Muscle of leg (tissue), 11 donors: ENCODE results near the gene TERT. TPM values are rescaled to one million over a fixed set of nuclear protein-coding genes. Genes with fewer than 3 reads are reported as not detected.
"Not testable (repeated sequence)": the region's sequence is repeated elsewhere in the genome, so short reads cannot be mapped to it uniquely, and the experiment has no call there.

ENCODE experiments used
- DNase-seq: peaks from one replicate; pipeline ENCODE4 v3.0.0; 2013
- H3K27ac ChIP-seq: one replicate; pipeline ENCODE4 v1.5.1; 2013; ENCODE audit warnings: mild to moderate bottlenecking, low read length, control low read depth
- H3K27me3 ChIP-seq: one replicate; pipeline ENCODE4 v1.6.1; 2013; ENCODE audit warnings: low read length; ENCODE audit not compliant: control insufficient read depth, insufficient read depth
- H3K36me3 ChIP-seq: one replicate; pipeline ENCODE4 v1.6.1; 2013; ENCODE audit warnings: low read length; ENCODE audit not compliant: control insufficient read depth, insufficient read depth
- H3K4me1 ChIP-seq: one replicate; pipeline ENCODE4 v1.6.1; 2013; ENCODE audit warnings: low read length; ENCODE audit not compliant: control insufficient read depth, insufficient read depth
- H3K4me3 ChIP-seq: one replicate; pipeline ENCODE4 v1.5.1; 2013; ENCODE audit warnings: low read length, control low read depth
- H3K9me3 ChIP-seq: replicated peaks from 2 replicates; pipeline ENCODE4 v1.6.1; 2013; ENCODE audit warnings: low read depth, low read length; ENCODE audit not compliant: control insufficient read depth
- WGBS: methylation state at CpG from one replicate; pipeline ENCODE4 v1.1.5; 2013; ENCODE audit warnings: missing lambda C conversion rate; ENCODE audit not compliant: insufficient coverage; 5-methylcytosine and 5-hydroxymethylcytosine counted together
- polyA plus RNA-seq, 8 donors: library from polyadenylated mRNA; unstranded; fragments of 120-200 nt; gene quantifications; one replicate each; pipeline versions ENCODE4 v1.2.1 to v1.2.3, GENCODE V29; 2013; ENCODE audit warnings: inconsistent platforms in 1 of 8, low replicate concordance in 1 of 8; ENCODE audit not compliant: insufficient read length in 8 of 8, insufficient read depth in 1 of 8
- total RNA-seq: library from RNA; stranded (reverse); fragments of 120-200 nt; gene quantifications from one replicate; pipeline ENCODE4 v1.2.4, GENCODE V29; 2013

TERT gene
- total and polyA plus RNA-seq, 9 donors = 0.05 to 0.23 (median 0.15) TPM; not detected in 5

DNA sequence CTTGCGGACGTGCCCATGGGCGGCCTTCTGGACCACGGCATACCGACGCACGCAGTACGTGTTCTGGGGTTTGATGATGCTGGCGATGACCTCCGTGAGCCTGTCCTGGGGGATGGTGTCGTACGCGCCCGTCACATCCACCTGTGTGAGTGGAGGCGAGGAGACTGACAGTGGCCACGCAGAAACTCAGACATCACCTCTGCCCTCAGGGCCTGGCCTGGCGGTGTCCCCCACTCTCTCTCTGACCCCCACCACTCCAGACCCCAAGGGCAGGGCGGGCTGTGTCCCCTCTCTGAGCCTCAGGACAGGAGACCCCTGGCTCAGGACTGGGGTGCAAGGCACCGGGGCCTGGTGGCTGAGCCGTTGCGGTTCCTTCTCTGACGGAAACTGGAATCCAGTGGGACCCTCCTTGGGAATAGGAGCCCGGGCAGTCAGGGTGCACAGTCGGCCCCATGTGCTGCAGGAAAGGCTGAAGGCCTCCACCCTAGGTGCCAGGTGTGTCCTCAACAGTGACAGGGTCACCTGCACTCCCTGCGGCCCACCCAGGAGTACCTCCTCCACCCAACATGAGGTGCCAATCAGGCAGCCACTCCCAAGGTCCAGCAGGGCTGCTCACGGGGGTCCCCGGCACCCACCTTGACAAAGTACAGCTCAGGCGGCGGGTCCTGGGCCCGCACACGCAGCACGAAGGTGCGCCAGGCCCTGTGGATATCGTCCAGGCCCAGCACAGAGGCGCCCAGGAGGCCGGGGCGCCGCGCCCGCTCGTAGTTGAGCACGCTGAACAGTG lies 16.0 kb downstream of the TERT start:
- Histone ChIP-seq H3K9me3 (no peaks in the 10 kb centered on the region), H3K27me3 (no peaks in the 10 kb centered on the region), H3K4me3 (no peak overlapping the region), H3K36me3 (no peaks in the 10 kb centered on the region), H3K4me1 (no peaks in the 10 kb centered on the region), H3K27ac (no peak overlapping the region)
- WGBS = 92% methylated on average over 42 of the region's 42 CpGs
- no peak for DNase-seq

DNA sequence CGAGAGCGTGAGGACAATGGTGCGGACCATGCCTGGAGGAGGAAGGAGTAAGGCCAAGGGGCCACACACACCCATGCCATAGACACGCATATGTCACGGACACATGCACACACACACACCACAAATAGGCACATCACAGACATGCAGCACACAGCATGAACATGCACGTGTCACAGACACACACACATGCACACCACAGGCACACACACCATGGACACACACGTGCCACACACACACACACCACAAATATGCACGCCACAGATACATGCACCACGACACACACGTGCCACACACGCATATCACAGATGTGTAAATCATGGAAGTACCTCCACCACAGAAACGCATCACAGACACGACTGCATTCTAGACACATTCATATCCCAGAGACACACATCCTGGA lies 16.7 kb downstream of the TERT start:
- Histone ChIP-seq H3K4me3 (no peak overlapping the region), H3K36me3 (no peaks in the 10 kb centered on the region), H3K27ac (no peak overlapping the region), H3K4me1 (no peaks in the 10 kb centered on the region), H3K9me3 (no peaks in the 10 kb centered on the region), H3K27me3 (no peaks in the 10 kb centered on the region)
- WGBS = 96% methylated on average over 9 of the region's 13 CpGs
- no peak for DNase-seq

DNA sequence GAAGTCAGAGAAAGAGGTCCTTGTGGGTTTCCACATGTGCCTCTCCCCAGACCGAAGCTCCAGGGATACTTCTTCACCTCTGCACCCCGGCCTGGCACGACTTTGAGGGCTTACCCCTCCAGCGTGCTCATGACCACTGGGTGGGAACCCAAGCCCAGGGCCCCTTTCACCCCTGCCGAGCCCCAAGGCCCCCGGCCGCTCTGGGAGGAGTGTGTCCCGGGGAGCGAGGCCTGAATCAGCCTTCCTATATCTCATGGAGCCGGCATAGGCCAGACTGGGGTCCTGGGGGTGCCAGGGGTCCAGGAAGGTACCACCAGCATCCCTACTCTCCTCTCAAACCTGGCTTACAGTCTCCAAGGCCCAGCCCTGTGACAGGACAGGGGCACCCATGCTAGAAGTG lies 17.1 kb downstream of the TERT start:
- Histone ChIP-seq H3K4me1 (no peaks in the 10 kb centered on the region), H3K4me3 (no peak overlapping the region), H3K9me3 (no peaks in the 10 kb centered on the region), H3K36me3 (no peaks in the 10 kb centered on the region), H3K27me3 (no peaks in the 10 kb centered on the region), H3K27ac (no peak overlapping the region)
- 80% methylated on average over 6 of the region's 10 CpGs for WGBS
- no peak for DNase-seq

DNA sequence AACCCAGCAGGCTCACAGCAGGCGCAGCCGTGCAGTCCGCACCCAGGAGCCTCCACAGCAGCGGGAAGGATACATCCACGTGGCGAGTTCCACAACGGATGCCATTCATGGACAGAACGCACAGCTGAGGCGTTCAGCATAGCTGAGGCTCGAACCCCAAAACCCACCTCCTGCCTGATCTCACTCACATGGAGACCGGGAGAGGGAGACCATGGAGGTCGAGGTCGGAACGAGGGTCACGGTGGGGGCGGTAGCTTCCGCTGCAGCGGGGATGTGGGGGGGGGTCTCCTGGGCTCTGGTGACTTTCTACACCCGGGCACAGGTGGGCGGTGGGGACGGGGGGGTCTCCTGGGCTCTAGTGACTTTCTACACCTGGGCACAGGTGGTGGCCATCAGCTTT lies 17.5 kb downstream of the TERT start:
- DNase-seq = no peak
- Histone ChIP-seq H3K27me3 (no peaks in the 10 kb centered on the region), H3K36me3 (no peaks in the 10 kb centered on the region), H3K27ac (no peak overlapping the region), H3K9me3 (no peaks in the 10 kb centered on the region), H3K4me1 (no peaks in the 10 kb centered on the region), H3K4me3 (no peak overlapping the region)
- WGBS = 93% methylated on average over 13 of the region's 21 CpGs

DNA sequence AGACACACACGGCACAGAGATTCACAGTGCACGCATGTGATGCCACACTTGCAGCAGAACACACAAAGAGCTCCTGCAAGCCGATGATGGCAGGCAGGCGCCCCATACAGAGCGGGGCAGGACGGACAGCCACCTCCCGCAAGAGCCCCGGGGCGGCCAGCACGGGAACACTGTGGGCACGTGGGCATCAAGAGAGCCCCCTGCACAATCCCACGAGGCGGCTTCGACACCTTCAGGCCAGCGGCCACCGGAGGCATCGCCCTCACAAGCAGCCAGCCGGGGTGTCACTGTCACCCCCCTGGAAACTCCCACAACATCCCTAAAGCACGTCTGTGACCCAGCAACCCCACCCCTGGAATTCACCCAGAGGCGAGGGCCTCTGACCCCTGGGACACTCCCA lies 17.9 kb downstream of the TERT start:
- Histone ChIP-seq H3K27ac (no peak overlapping the region), H3K4me1 (no peaks in the 10 kb centered on the region), H3K4me3 (no peak overlapping the region), H3K9me3 (no peaks in the 10 kb centered on the region), H3K36me3 (no peaks in the 10 kb centered on the region), H3K27me3 (no peaks in the 10 kb centered on the region)
- no peak for DNase-seq
- 84% methylated on average over 20 of the region's 20 CpGs for WGBS

DNA sequence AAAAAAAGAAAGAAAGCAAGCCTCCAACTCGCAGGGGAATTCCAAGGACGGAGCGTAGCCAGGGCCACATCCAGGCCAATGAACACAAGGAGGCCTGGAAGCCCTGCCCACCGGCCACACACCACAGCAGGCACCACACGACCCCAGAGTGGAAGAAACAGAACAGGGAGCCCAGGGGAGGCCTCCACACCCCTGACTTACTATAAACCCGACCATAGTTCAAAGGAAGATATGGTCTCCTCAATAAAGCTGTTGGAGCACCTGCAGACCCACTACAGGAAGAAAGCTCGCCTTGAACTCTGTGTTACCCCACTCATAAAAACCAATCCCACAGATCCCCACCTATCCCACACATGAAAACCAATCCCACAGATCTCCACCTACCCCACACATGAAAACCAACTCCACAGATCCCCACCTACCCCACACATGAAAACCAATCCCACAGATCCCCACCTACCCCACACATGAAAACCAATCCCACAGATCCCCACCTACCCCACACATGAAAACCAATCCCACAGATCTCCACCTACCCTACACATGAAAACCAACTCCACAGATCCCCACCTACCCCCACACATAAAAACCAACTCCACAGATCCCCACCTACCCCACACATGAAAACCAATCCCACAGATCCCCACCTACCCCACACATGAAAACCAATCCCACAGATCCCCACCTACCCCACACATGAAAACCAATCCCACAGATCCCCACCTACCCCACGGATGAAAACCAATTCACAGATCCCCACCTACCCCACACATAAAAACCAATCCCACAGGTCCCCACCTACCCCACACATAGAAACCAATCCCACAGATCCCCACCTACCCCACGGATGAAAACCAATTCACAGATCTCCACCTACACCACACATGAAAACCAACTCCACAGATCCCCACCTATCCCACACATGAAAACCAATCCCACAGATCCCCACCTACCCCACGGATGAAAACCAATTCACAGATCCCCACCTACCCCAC lies 19.2 kb downstream of the TERT start:
- WGBS = 73% methylated on average over 6 of the region's 10 CpGs
- not testable (repeated sequence) for H3K4me1 ChIP-seq

DNA sequence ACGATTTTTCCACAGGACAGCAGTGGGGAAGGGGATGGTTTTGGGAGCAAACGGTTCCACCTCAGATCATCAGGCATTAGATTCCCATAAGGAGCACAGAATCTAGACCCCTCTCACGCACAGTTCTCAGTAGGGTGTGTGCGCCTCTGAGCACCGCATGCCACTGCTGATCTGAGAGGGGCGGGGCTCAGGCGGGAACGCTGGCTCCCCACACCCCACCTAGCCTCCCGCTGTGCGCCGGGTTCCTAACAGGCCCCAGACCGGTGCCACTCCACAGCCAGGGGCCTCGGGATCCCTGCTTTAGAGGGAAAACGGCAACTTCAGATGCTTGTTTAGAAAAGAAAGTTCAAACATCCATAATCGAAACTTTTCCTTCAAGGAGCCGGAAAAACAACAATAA lies 20.4 kb downstream of the TERT start:
- H3K4me1 ChIP-seq = no peaks in the 10 kb centered on the region
- H3K9me3 ChIP-seq = no peaks in the 10 kb centered on the region
- no peak overlapping the region for H3K27ac ChIP-seq
- no peak for DNase-seq
- no peaks in the 10 kb centered on the region for H3K27me3 ChIP-seq
- 88% methylated on average over 7 of the region's 16 CpGs for WGBS
- H3K36me3 ChIP-seq = no peaks in the 10 kb centered on the region
- H3K4me3 ChIP-seq = no peak overlapping the region

More for the DNA sequence above, 19.2 kb downstream of the TERT start:
- not testable (repeated sequence) for H3K9me3 ChIP-seq, H3K27me3 ChIP-seq, H3K4me3 ChIP-seq, H3K27ac ChIP-seq, DNase-seq, H3K36me3 ChIP-seq

DNA sequence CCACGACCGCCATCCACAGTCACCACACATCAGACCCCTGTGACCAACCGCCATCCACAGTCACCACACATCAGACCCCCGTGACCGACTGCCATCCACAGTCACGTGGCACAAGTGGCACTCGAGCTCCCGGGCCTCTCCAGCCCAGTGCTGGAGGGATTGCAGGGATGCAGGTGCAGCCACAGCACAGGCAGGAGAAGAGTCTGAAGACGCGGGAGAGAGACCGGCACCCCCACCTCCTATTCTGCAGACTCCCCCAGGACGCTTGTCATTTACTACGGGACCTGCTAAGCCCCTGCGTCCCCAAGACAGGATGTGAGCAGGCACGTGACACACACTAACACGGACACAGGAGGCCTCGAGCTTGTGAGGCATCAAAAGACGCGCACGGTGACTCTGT lies 21.1 kb downstream of the TERT start:
- DNase-seq = no peak
- H3K9me3 ChIP-seq = no peaks in the 10 kb centered on the region
- H3K4me3 ChIP-seq = no peak overlapping the region
- WGBS = 90% methylated on average over 17 of the region's 20 CpGs
- no peak overlapping the region for H3K27ac ChIP-seq
- H3K27me3 ChIP-seq = no peaks in the 10 kb centered on the region
- no peaks in the 10 kb centered on the region for H3K36me3 ChIP-seq
- H3K4me1 ChIP-seq = no peaks in the 10 kb centered on the region

DNA sequence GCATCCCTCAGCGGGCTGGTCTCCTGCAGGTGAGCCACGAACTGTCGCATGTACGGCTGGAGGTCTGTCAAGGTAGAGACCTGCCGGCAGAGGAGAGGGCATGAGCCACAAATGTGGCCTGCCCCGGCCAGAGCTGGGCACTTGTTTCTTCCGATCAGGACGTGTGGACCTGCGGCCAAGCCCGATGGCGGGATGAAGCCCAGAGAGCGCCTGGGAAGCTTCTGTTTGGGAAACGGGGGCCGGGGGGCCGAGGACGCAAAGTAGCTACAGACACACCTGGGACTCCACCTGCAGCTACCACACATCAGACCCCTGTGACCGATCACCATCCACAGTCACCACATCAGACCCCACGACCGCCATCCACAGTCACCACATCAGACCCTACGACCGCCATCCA lies 22.7 kb downstream of the TERT start:
- H3K36me3 ChIP-seq = no peaks in the 10 kb centered on the region
- H3K4me3 ChIP-seq = no peak overlapping the region
- no peaks in the 10 kb centered on the region for H3K9me3 ChIP-seq
- no peaks in the 10 kb centered on the region for H3K4me1 ChIP-seq
- WGBS = 97% methylated on average over 16 of the region's 21 CpGs
- H3K27me3 ChIP-seq = no peaks in the 10 kb centered on the region
- H3K27ac ChIP-seq = no peak overlapping the region
- no peak for DNase-seq
